ENCODE measurements around the gene RPA1.

The RPA1 gene

DNA sequence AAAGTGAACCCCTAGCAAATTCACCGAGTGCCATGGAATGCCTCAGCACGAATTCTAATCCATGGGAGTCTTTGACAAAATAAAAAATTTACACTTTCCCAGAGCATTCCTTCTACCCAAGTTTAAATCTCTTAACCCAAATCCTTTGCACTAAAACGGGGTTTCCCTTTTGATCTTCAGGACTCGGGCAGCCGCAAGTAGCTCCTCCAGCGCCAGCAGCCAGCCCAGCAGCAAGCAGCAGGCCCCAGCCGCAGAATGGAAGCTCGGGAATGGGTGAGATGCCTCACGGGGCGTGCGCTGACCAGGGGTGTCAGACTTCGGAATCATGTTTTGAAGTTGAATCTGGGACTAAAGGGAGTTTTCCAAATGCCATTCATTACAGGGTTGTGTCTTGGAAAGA is 42.4 kb downstream of the RPA1 start:
- TF ChIP-seq CTCF (IDR thresholded peaks at IDR 0.05; ENCODE audit: insufficient read depth, low read depth, low read length, missing control alignments), result no peak
- no peak overlapping the region for H3K4me3 ChIP-seq (ENCODE audit: low read length)
- DNase-seq (ENCODE audit: low read depth), result no peak

- no peak for TF ChIP-seq CTCF (IDR thresholded peaks at IDR 0.05; ENCODE audit: insufficient read depth, low read depth, low read length, missing control alignments)
- H3K4me3 ChIP-seq (ENCODE audit: low read length), result no peak overlapping the region
- DNase-seq (ENCODE audit: low read depth), result no peak
Observed at GRCh38 chr17:1872976-1873375, 43.2 kb downstream of the RPA1 start.

GRCh38 chr17:1873418-1873817 is 43.6 kb downstream of the RPA1 start:
- no peak overlapping the region for H3K4me3 ChIP-seq (ENCODE audit: low read length)
- no peak for DNase-seq (ENCODE audit: low read depth)
- no peak for TF ChIP-seq CTCF (IDR thresholded peaks at IDR 0.05; ENCODE audit: insufficient read depth, low read depth, low read length, missing control alignments)

GRCh38 chr17:1875597-1875996 is 45.8 kb downstream of the RPA1 start:
- no peak for DNase-seq (ENCODE audit: low read depth)
- TF ChIP-seq CTCF (IDR thresholded peaks at IDR 0.05; ENCODE audit: insufficient read depth, low read depth, low read length, missing control alignments), result no peak
- no peak overlapping the region for H3K4me3 ChIP-seq (ENCODE audit: low read length)

- TF ChIP-seq CTCF (IDR thresholded peaks at IDR 0.05; ENCODE audit: insufficient read depth, low read depth, low read length, missing control alignments), result no peak
- no peak overlapping the region for H3K4me3 ChIP-seq (ENCODE audit: low read length)
- DNase-seq (ENCODE audit: low read depth), result no peak
Observed at GRCh38 chr17:1878419-1879121, 48.8 kb downstream of the RPA1 start.

GRCh38 chr17:1880851-1881630 is 51.2 kb downstream of the RPA1 start:
- no peak for TF ChIP-seq CTCF (IDR thresholded peaks at IDR 0.05; ENCODE audit: insufficient read depth, low read depth, low read length, missing control alignments)
- DNase-seq (ENCODE audit: low read depth), result no peak

More at GRCh38 chr17:1880851-1881630, 51.2 kb downstream of the RPA1 start:
- H3K4me3 ChIP-seq (ENCODE audit: low read length), result no peak overlapping the region

Measured in epithelial cell of esophagus (primary cell).